Activated effector memory CD4-positive, alpha-beta T cell treated with anti-CD3 and anti-CD28 coated beads, Interleukin-2, amount 50 U/mL, for 16 hours (primary cell): Measurements from ENCODE around the gene EIF4A3.
A peak's percentile ranks its signal among the peaks of the same experiment; 100 is the strongest.

Experiments
- DNase-seq: peaks from one replicate; pipeline ENCODE4 v3.0.0-alpha.2; 2020

Gene EIF4A3

GRCh38 chr17:80132906-80133625 is 13.9 kb downstream of the EIF4A3 start:
- DNase-seq = peak; percentile 42

GRCh38 chr17:80130992-80131391 is 15.9 kb downstream of the EIF4A3 start:
- DNase-seq = no peak

GRCh38 chr17:80129006-80129565 is 17.8 kb downstream of the EIF4A3 start:
- peak; percentile 16 for DNase-seq

GRCh38 chr17:80126449-80126715 is 20.5 kb downstream of the EIF4A3 start:
- DNase-seq = peak; percentile 9

GRCh38 chr17:80125656-80126448 is 21.1 kb downstream of the EIF4A3 start:
- DNase-seq = peak; percentile 10

- DNase-seq = peak; percentile 44
Measured at GRCh38 chr17:80124351-80124981, 22.5 kb downstream of the EIF4A3 start.

GRCh38 chr17:80123791-80124190 is 23.1 kb downstream of the EIF4A3 start:
- DNase-seq = no peak

- peak; percentile 12 for DNase-seq
Measured at GRCh38 chr17:80122926-80123505, 23.9 kb downstream of the EIF4A3 start.

GRCh38 chr17:80122026-80122575 is 24.8 kb downstream of the EIF4A3 start:
- peak; percentile 45 for DNase-seq

- DNase-seq = peak; percentile 45
Measured at GRCh38 chr17:80119839-80120238, 27.1 kb downstream of the EIF4A3 start.

- DNase-seq = peak; percentile 54
Measured at GRCh38 chr17:80119271-80119791, 27.6 kb downstream of the EIF4A3 start.

GRCh38 chr17:80118601-80119270 is 28.2 kb downstream of the EIF4A3 start:
- peak; percentile 57 for DNase-seq

GRCh38 chr17:80117491-80118401 is 29.2 kb downstream of the EIF4A3 start:
- peak; percentile 55 for DNase-seq

- peak; percentile 46 for DNase-seq
Measured at GRCh38 chr17:80116921-80117380, 30.0 kb downstream of the EIF4A3 start.

- peak; percentile 47 for DNase-seq
Measured at GRCh38 chr17:80116276-80116920, 30.5 kb downstream of the EIF4A3 start.

- no peak for DNase-seq
Measured at GRCh38 chr17:80115159-80115558, 31.8 kb downstream of the EIF4A3 start.

- DNase-seq = no peak
Measured at GRCh38 chr17:80114758-80115157, 32.2 kb downstream of the EIF4A3 start.

- peak; percentile 38 for DNase-seq
Measured at GRCh38 chr17:80113033-80113484, 33.9 kb downstream of the EIF4A3 start.

- DNase-seq = peak; percentile 53
Measured at GRCh38 chr17:80112471-80113032, 34.4 kb downstream of the EIF4A3 start.
